AML-193 (cell line): ENCODE measurements around the gene SH2D7.
A peak's percentile ranks its signal among the peaks of the same experiment; 100 is the strongest.

ENCODE experiments used
- DNase-seq, 2 experiments: peaks; one replicate each; lab custom pipeline; 2025; lab: John Stamatoyannopoulos, UW

The SH2D7 gene

DNA sequence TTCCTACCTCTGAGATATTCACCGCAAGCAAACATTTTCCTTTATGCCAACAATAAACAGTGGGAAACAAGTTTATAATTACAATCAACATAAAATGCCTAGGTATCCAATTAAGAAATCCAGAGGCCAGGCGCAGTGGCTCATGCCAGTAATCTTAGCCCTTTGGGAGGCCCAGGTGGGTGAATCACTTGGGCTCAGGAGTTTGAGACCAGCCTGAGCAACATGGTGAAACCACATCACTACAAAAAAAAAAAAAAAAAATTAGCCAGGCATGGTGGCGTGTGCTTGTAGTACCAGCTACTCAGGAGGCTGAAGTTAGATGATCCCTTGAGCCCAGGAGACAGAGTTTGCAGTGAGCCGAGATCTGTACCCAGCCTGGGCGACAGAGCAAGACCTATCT, 32.1 kb upstream of the SH2D7 start:
- no peak for DNase-seq

- no peak for DNase-seq
Measured at GRCh38 chr15:78061963-78062427, 30.4 kb upstream of the SH2D7 start.

DNA sequence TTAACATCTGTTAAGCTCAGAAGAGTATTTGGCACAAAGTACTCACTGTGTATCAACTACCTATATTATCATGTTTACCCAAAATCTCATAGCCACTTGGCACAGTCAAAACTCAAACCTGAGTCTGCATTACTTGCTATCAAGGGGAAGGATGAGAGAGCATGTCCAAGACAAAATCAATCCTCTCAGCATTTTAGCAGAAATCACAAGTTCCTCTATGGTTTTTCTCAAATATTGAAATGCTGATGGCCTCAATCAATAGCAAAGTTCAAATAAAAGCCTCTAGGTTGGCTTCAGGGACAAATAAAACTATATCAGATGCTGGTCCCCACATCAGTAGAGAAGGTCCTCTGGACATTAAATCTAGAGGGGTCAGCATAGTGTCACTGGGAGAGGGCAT, 29.1 kb upstream of the SH2D7 start:
- DNase-seq: no peak

GRCh38 chr15:78063970-78064385, 28.4 kb upstream of the SH2D7 start:
- DNase-seq: no peak

GRCh38 chr15:78064544-78064943, 27.8 kb upstream of the SH2D7 start:
- no peak for DNase-seq

DNA sequence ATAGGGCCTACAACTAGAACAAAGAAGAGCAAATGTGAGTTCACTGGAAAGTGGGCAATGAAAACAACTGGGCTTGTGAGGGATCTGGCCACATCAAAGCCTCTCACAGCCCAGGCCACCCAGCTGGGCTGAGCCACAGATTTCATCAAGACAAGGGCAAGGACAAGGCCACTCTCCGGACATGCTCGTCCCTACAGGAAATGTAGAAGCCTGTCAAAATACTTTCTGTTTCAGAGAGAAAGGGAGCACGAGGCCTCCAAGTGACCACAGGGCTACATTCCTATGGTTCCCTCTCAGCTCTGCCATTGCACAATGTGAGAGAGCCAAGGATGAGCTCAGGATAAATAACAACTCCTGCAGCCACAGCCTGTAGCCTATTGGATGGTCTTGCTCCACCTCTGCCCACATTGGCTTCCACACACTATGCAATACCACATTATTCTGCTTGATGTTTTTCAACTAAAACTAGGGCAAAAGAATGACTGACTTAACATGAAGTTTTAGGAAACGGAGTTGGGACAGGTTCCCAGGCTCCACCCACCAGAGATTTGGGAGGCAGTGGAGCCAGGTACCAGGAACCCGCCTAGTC, 27.0 kb upstream of the SH2D7 start:
- peak; percentile 78 to 84 for DNase-seq

GRCh38 chr15:78065973-78066946, 26.1 kb upstream of the SH2D7 start:
- DNase-seq: no peak

DNA sequence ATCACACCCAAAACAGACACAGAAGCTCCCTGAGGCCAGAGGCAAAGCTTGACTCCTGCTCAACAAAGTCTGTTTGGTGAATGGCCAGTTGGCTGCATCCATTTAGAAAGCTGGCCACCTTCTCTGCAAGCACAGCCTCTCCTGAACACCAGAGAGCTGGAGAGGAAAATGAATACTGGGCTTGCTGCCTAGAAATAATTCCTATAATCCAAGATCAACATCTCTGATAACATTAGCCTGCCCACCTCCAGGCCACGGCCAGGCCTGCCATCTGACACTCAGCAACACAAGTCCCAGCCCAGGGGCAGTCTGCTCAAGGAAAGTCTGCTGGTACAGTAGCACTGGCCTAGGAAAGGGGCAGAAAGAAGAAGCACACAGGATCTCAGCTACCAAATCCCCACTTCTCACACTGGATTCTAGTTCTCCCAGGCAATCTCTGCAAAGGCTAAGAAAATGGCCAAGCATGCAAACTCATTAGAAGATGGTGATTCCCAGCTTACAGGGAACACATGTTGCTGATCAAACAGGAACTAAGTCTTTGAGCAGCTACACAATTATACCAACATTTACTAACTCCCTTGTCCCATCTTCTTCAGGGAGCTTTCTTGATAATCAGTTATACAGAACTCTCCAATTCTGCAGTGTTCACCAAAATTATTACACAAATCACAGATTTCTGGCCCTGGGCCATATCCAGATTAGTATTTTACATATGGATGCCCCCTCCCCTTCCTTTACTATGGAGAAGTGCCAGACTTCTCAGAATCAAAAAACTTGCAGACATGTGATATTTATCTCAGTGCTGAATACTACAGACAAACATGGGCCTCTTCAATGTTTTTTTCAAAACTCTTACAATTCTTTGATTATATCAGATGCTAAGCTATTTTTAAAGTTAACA, 24.8 kb upstream of the SH2D7 start:
- no peak for DNase-seq

DNA sequence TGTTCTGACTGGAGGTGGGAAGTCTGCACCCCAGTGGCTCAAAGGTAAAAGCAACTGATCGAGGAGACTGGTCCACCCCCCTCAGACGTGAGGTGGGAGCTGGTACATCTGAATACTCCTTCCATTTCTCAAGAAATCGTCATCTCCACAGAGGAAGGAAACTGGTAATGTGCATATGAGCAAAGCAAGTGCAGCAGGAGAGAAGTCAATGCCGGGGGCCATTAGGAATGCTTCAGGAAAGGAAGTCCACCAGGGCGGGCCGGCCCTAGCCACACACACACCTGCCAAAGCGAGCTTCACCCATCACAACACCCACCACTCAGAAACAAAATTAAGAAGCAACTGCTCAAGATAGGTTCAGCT, 23.3 kb upstream of the SH2D7 start:
- no peak for DNase-seq

DNA sequence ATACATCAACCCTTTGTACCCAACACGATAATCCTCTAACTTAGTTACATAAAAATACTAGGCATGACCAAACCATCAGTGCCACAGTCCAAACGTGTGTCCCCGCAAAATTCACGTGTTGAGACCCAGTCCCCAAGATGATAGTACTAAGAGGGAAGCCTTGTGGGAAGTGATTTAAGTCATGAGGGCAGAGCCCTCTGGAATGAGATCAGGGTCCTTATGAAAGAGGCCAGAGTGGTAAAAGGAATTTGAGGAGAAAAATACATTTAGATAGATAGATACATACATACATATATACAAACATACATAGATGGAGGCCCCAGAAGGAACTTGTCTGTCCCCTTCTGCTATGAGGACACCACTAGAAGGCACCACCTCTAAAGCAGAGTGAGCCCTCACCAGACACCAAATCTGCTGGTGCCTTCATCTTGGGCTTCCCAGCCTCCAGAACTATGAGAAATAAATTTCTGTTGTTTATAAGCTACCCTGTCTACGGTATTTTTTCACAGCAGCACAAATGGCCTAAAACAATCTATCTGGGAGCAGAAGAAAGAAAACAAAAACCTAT, 22.8 kb upstream of the SH2D7 start:
- no peak for DNase-seq

DNA sequence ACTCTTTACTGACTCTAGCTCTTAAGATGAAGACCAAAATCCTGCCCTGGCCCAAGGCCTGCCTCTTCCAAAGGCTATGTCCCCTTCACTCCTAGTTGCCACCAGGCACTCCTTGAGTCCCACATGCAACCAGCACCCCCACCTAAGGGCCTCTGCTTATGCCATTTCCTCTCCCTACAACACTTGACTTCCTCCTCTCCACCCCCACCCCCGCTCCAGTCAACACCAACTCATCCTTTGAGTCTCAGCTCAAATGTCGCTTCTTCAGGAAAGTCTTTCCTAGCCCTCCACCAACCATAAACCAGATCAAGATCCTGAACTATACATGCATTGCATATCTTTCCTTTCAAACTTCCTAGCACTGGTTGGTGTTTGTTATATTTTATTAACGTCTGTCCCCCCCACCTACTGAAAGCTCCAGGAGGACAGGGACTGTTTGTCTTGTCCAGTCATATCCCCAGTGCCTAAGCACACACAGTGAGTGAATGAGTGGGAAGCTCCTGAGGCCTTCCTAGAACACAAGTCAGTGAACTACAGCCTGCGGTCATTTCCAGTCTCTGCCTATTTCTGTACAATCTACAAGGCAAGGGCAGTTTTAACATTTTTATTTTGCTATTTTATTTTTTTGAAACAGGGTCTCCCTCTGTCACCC, 22.2 kb upstream of the SH2D7 start:
- DNase-seq: peak; percentile 50 to 53

- DNase-seq: no peak
Measured at GRCh38 chr15:78071383-78071782, 21.0 kb upstream of the SH2D7 start.

DNA sequence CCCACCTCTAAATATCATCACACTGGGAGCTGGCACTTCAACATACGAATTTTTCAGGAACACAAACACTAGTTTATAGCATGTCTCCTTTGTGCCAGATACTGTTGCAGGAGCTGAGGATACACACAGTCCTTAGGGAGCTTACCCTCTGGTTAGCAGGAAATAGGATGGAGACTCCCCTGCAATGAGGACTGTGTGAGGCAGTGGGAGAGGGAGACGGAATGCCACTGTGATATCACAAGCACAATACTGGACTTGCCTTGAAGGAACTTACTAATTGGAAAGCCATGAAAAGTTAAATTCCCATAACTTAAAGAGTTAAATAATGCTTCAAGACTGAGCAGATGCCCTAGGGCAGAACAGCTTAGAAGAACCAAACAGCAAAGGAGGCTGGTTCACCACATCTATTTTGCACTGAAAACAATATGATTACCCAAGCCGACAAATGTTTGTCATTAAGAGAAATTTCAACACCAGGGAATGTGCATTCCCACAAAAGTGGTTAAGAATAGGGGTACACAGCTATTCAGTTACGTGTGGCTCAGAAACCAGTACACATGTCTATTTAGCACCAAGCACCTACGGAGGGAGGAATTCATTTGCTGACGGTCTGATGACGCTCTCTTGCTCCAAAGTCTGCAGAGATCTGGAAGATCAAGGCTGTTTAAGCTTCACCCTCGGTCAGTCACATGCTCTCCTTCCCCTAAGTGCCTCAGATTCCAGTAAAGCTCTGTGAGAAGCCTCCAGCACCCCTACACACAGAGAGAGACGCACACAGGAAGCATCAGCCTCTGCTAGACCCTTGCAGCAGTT, 20.1 kb upstream of the SH2D7 start:
- DNase-seq: peak; percentile 31 to 53

GRCh38 chr15:78073046-78073787, 19.1 kb upstream of the SH2D7 start:
- DNase-seq: no peak

DNA sequence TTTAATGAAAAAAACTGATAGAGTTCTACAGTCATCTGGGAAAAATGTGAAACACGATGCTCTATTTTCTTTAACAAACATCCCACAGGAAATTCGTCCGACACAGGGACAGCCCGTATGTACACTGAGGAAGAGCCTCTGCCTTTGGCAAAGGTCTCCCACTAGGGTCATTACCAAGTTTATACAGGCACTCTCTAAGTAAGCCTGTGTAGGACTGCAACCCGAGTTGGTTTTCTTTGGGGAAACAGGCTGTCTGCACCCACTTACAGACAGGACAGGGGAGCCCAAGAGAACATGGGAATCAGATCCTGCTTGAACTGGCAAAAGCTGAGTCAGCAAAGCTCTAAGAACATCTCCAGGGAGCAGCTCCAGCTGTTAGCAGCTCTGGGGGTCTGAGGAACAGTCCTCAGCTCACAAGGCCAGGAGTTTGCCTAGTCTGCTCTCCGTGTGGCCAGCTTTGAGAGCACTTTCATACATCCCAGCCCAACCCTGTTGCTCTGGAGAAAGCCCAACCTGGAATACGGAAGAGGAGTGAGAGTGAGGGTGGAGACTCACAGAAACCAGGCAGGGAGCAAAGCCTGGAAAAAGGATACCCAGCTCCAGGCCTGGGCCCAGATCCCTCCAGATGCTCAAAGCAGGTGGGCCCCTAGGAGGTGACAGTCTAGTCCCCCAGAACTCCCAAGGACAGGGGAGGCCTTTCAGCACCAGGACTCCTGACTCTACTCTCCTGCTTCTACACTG, 16.7 kb upstream of the SH2D7 start:
- DNase-seq: peak in 1 of 2 experiments; percentile 11

- peak in 1 of 2 experiments; percentile 13 for DNase-seq
Measured at GRCh38 chr15:78076231-78077052, 15.9 kb upstream of the SH2D7 start.

- peak; percentile 32 to 36 for DNase-seq
Measured at GRCh38 chr15:78077053-78077870, 15.1 kb upstream of the SH2D7 start, which contains the start of gene TBC1D2B. Gene TBC1D2B, minus strand, starts transcription at chr15:78077711. Its CDS starts 59 bp downstream, at chr15:78077652.
